Measurements from ENCODE around the gene DRC1.

The DRC1 gene

DNA sequence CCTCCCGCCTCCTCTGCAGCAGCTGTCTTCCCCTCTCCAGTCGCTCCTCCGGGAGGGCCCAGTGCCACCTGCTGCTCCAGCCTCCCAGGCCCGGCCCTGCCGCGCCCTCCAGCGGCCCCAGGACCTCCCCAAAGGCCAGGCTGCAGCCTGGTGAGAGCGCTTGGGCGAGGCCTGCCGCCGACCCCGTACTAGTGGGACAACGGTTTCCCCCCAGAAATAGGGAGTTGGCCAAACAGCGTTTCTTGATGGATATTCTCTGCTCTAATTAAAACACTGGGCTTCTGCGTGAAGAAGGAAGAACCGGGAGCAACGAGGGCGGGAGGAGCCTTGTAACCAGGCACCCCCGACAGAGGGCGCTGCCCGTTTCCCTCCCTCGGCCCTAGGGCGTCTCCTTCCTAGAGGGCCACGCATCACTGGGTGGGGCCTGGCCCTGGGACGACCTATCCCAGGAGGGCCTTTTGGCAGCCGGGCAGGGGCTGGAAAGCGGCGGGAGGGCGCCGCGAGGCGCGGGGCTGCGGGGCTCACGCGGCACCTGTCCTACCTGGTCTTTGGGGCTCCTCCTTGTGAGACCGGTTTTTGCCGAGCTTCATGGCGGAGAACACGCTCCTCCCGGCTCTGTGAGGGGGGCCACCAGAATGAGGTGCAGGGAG, 101.6 kb downstream of the DRC1 start:
- TF ChIP-seq, protein P1, sequence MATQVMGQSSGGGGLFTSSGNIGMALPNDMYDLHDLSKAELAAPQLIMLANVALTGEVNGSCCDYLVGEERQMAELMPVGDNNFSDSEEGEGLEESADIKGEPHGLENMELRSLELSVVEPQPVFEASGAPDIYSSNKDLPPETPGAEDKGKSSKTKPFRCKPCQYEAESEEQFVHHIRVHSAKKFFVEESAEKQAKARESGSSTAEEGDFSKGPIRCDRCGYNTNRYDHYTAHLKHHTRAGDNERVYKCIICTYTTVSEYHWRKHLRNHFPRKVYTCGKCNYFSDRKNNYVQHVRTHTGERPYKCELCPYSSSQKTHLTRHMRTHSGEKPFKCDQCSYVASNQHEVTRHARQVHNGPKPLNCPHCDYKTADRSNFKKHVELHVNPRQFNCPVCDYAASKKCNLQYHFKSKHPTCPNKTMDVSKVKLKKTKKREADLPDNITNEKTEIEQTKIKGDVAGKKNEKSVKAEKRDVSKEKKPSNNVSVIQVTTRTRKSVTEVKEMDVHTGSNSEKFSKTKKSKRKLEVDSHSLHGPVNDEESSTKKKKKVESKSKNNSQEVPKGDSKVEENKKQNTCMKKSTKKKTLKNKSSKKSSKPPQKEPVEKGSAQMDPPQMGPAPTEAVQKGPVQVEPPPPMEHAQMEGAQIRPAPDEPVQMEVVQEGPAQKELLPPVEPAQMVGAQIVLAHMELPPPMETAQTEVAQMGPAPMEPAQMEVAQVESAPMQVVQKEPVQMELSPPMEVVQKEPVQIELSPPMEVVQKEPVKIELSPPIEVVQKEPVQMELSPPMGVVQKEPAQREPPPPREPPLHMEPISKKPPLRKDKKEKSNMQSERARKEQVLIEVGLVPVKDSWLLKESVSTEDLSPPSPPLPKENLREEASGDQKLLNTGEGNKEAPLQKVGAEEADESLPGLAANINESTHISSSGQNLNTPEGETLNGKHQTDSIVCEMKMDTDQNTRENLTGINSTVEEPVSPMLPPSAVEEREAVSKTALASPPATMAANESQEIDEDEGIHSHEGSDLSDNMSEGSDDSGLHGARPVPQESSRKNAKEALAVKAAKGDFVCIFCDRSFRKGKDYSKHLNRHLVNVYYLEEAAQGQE (IDR thresholded peaks at IDR 0.05; ENCODE audit: insufficient read depth in 1 of 2, low read depth in 2 of 2, low read length in 2 of 2), result no peak

DNA sequence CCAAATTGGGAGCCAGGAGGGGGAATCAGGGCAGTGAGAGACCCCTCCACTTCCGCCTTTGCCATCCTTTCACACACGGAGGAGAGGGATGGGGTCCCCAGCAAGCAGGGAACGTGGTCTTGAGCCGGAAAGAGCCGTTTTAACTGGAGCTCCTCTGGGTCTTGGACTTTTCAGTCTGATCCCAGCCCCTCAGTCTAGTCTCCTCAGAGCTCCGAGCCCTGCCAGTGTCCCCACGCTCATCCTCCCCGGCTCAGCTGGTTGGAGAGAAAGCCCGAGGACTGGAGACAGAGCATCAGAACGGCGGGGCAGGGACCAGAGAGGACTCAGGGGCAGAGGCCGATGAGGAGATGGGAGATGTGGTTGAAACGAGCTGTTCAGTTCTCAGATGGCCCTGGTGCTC, 102.3 kb downstream of the DRC1 start:
- no peak for TF ChIP-seq SIN3A (IDR thresholded peaks at IDR 0.05; ENCODE audit: borderline replicate concordance, insufficient read depth, low read length)
- TF ChIP-seq FOXP2 (optimal IDR thresholded peaks at IDR 0.05; ENCODE audit: borderline replicate concordance, extremely low read depth, extremely low read length, insufficient read depth), result no peak
- no peak for TF ChIP-seq TAF1 (IDR thresholded peaks at IDR 0.05; ENCODE audit: borderline replicate concordance, insufficient read depth, low read length)
- TF ChIP-seq POLR2AphosphoS5 (IDR thresholded peaks at IDR 0.05; ENCODE audit: low read depth, low read length), result no peak
- TF ChIP-seq, protein P1 (IDR thresholded peaks at IDR 0.05; ENCODE audit: insufficient read depth in 1 of 2, low read depth in 2 of 2, low read length in 2 of 2), result no peak

DNA sequence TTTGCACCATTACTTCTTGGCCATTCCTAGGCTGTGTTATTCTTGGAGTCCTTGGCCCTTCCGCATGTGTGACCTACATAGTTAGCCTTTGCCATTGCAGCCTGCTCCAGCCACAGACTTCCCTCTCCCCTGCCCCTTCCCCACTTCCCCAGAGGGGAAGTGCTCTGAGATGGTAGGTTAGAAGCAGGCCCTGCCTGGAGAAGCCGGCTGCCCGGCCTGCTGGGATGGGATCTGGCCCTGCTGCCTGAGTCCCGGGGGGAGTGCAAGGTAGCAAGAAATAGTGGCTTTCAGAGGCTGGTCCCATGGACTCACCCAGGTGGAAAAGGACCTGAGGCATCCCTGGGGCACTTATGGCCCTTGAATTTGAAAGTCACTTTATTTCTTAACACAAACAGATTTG, 104.6 kb downstream of the DRC1 start:
- TF ChIP-seq FOXP2 (optimal IDR thresholded peaks at IDR 0.05; ENCODE audit: borderline replicate concordance, extremely low read depth, extremely low read length, insufficient read depth) (no peak), POLR2AphosphoS5 (IDR thresholded peaks at IDR 0.05; ENCODE audit: low read depth, low read length) (no peak), TAF1 (IDR thresholded peaks at IDR 0.05; ENCODE audit: borderline replicate concordance, insufficient read depth, low read length) (no peak), SIN3A (IDR thresholded peaks at IDR 0.05; ENCODE audit: borderline replicate concordance, insufficient read depth, low read length) (no peak)
- TF ChIP-seq, protein P1 (IDR thresholded peaks at IDR 0.05; ENCODE audit: insufficient read depth in 1 of 2, low read depth in 2 of 2, low read length in 2 of 2), result no peak
